GM12878 (cell line): ENCODE results near the gene NOB1.

Experiments
- NFIC ChIP-seq: IDR thresholded peaks from 2 replicates; pipeline ENCODE4 v1.6.1; 2012; ENCODE audit warnings: low read depth, mild to moderate bottlenecking, inconsistent platforms, low read length, moderate library complexity
- SMAD1 ChIP-seq: fragments of 450-650 bp; IDR thresholded peaks from 2 replicates; pipeline ENCODE4 v1.6.1; 2018; ENCODE audit warnings: mild to moderate bottlenecking, low read depth; ENCODE audit not compliant: partially characterized antibody
- TF ChIP-seq, protein P1 (sequence below): fragments of 450-650 bp; IDR thresholded peaks from 2 replicates; pipeline ENCODE4 v1.6.1; 2016; ENCODE audit warnings: mild to moderate bottlenecking
- TF ChIP-seq, protein P2 (sequence below): fragments of 450-650 bp; IDR thresholded peaks from 2 replicates; pipeline ENCODE4 v1.6.1; 2017; ENCODE audit warnings: mild to moderate bottlenecking, moderate library complexity

DNA sequence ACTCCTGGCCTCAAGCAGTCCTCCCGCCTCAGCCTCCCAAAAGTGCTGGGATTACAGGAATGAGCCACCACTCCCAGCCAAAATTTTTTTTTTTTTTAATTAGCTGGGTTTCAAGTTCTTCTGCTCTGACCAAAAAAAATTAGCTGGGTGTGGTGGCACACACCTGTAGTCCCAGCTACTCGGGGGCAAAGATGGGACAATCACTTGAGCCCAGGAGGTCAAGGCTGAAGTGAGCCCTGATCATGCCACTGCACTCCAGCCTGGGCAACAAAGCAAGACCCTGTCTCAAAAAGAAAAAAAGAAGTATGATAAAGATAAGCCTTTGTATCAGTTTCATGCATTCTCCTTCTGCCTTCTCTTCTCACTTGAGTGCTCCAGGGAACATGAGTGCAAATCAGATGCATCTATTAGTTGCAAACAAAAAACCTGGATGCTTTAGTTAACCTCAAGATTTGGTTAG is 30.3 kb downstream of the NOB1 start:
- TF ChIP-seq, protein P1, sequence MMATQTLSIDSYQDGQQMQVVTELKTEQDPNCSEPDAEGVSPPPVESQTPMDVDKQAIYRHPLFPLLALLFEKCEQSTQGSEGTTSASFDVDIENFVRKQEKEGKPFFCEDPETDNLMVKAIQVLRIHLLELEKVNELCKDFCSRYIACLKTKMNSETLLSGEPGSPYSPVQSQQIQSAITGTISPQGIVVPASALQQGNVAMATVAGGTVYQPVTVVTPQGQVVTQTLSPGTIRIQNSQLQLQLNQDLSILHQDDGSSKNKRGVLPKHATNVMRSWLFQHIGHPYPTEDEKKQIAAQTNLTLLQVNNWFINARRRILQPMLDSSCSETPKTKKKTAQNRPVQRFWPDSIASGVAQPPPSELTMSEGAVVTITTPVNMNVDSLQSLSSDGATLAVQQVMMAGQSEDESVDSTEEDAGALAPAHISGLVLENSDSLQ, result no peak
- TF ChIP-seq, protein P2, sequence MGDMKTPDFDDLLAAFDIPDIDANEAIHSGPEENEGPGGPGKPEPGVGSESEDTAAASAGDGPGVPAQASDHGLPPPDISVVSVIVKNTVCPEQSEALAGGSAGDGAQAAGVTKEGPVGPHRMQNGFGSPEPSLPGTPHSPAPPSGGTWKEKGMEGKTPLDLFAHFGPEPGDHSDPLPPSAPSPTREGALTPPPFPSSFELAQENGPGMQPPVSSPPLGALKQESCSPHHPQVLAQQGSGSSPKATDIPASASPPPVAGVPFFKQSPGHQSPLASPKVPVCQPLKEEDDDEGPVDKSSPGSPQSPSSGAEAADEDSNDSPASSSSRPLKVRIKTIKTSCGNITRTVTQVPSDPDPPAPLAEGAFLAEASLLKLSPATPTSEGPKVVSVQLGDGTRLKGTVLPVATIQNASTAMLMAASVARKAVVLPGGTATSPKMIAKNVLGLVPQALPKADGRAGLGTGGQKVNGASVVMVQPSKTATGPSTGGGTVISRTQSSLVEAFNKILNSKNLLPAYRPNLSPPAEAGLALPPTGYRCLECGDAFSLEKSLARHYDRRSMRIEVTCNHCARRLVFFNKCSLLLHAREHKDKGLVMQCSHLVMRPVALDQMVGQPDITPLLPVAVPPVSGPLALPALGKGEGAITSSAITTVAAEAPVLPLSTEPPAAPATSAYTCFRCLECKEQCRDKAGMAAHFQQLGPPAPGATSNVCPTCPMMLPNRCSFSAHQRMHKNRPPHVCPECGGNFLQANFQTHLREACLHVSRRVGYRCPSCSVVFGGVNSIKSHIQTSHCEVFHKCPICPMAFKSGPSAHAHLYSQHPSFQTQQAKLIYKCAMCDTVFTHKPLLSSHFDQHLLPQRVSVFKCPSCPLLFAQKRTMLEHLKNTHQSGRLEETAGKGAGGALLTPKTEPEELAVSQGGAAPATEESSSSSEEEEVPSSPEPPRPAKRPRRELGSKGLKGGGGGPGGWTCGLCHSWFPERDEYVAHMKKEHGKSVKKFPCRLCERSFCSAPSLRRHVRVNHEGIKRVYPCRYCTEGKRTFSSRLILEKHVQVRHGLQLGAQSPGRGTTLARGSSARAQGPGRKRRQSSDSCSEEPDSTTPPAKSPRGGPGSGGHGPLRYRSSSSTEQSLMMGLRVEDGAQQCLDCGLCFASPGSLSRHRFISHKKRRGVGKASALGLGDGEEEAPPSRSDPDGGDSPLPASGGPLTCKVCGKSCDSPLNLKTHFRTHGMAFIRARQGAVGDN, result no peak
- TF ChIP-seq NFIC, result no peak
- TF ChIP-seq SMAD1, result no peak
